ENCODE measurements around the gene ANKRD10. TPM values are rescaled to one million over a fixed set of nuclear protein-coding genes. Genes with fewer than 3 reads are reported as not detected.
A peak's percentile ranks its signal among the peaks of the same experiment; 100 is the strongest.

ANKRD10 gene
- total and polyA plus RNA-seq, 2 of the 8 experiments (the other 6 are each of a cell fraction or from before 2014, with no cell fraction given): 146 to 218 TPM

DNA sequence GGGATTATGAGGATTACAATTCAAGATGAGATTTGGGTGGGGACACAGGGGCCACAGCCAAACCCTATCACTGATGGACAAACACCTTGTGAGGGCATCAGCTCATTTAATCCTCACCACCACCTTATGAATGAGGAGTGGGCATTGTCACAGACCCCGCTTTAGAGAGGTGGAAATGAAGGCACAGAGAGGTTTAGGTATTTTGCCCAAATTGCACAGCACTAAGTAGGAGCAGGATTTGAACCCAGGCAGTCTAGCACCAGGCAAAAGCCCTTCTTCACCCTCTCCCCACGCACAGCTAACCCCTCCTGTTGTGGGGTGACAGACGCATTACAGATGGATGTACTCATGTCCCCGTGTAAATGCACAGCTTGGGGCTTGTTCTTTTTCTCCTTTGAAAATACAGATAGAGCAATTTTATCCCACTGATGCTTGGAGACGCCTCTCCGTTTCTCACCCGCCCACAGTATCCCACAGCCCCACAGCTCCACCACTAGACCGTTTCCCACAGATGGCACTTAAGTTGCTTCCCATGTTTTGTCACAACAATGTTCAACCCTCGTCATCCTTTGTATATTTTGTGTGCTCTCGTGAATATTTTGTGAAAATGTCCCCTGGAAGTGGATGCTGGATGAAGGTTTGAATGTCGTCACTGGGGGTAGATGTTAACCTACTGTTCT, 48.2 kb downstream of the ANKRD10 start:
- H4K5ac ChIP-seq (ENCODE audit: insufficient read length, low read depth, low read length): no peak overlapping the region
- no peak overlapping the region for H2AFZ ChIP-seq (ENCODE audit: low read length)
- H3K23ac ChIP-seq (ENCODE audit: insufficient read length): no peak overlapping the region
- no peak overlapping the region for H2BK20ac ChIP-seq (ENCODE audit: low read length)
- H4K8ac ChIP-seq (ENCODE audit: extremely low read depth, insufficient read depth, low read length): no peak overlapping the region
- no peak overlapping the region for H4K91ac ChIP-seq (replicated peaks; ENCODE audit: insufficient read length, low read length)
- no peaks in the 10 kb centered on the region for H3K23me2 ChIP-seq (ENCODE audit: low read depth, low read length)
- 91% methylated on average over 11 of the region's 11 CpGs; no CpG with 5 or more reads in 1 of the 2 experiments for WGBS, 2 experiments (ENCODE audit: extremely low coverage in 1 of 2, insufficient coverage in 1 of 2, insufficient read length in 1 of 2, insufficient replicate concordance in 2 of 2, low coverage in 1 of 2, low lambda C conversion rate in 2 of 2, missing lambda C conversion rate in 1 of 2)
- no peaks in the 10 kb centered on the region for H3K79me1 ChIP-seq (ENCODE audit: low read depth, low read length)
- no peaks in the 10 kb centered on the region for H3K79me2 ChIP-seq (ENCODE audit: control insufficient read depth in 1 of 2, insufficient read depth in 2 of 2, low read length in 2 of 2)
- H3K4me2 ChIP-seq (ENCODE audit: insufficient read depth in 1 of 2, low read depth in 2 of 2, low read length in 2 of 2): no peak overlapping the region
- H3K9ac ChIP-seq (replicated peaks in 1 of 4; ENCODE audit: extremely low read depth in 1 of 4, low read depth in 3 of 4, low read length in 3 of 4): no peak overlapping the region
- ChIA-PET CTCF (ENCODE audit: partially characterized antibody) (interaction anchor here (0.8 kb wide), 2 partner anchors 32 to 133 kb away, joined by 3 read pairs; no protein-coding TSS in a partner anchor), POLR2A (ENCODE audit: partially characterized antibody) (interaction anchor here (0.6 to 2.2 kb wide), 3 partner anchors 8 to 151 kb away, joined by 3 to 7 read pairs (median 3); no protein-coding TSS in a partner anchor)
- no peak overlapping the region for H3K56ac ChIP-seq (replicated peaks; ENCODE audit: insufficient read length, low read depth, low read length)
- H3K4ac ChIP-seq (replicated peaks; ENCODE audit: insufficient read length, low read depth, low read length): no peak overlapping the region
- H3K14ac ChIP-seq (ENCODE audit: insufficient read length): no peak overlapping the region
- DNase-seq (ENCODE audit: low read depth in 1 of 2, low spot score in 2 of 2) (peak in 1 of 2 experiments; percentile 19), FAIRE-seq (no peak)
- H2AK5ac ChIP-seq (ENCODE audit: low read depth, low read length): no peak overlapping the region
- H3K27ac ChIP-seq (ENCODE audit: low read depth, low read length): no peak overlapping the region
- no peaks in the 10 kb centered on the region for H3K9me3 ChIP-seq (ENCODE audit: insufficient read depth in 2 of 2, low read depth in 1 of 2, low read length in 1 of 2)
- no peak overlapping the region for H3K4me3 ChIP-seq (ENCODE audit: extremely low read depth in 1 of 4, insufficient read depth in 2 of 4, low read depth in 3 of 4, low read length in 4 of 4)
- H2BK12ac ChIP-seq (ENCODE audit: low read depth, low read length): no peak overlapping the region
- no peak overlapping the region for H2BK120ac ChIP-seq (replicated peaks; ENCODE audit: low read depth, low read length)
- no peak overlapping the region for H2BK15ac ChIP-seq (ENCODE audit: low read length)
- no peak overlapping the region for H2BK5ac ChIP-seq (ENCODE audit: low read depth, low read length)
- TF ChIP-seq SIN3A (conservative IDR thresholded peaks at IDR 0.05 in 1 of 2, IDR thresholded peaks at IDR 0.05 in 1 of 2; ENCODE audit: low read depth in 1 of 2, low read length in 2 of 2) (no peak), KDM1A (IDR thresholded peaks at IDR 0.05; ENCODE audit: borderline replicate concordance, low read length) (peak; percentile 68; the same call in 1 of the 2 replicates)
- no peaks in the 10 kb centered on the region for H3K36me3 ChIP-seq (ENCODE audit: control insufficient read depth in 2 of 4, insufficient read depth in 4 of 4, low read length in 3 of 4)
- H3K18ac ChIP-seq (ENCODE audit: extremely low read depth, low read length): no peak overlapping the region
- peaks cover 0 to 15% (median 5%) of the 10 kb centered on the region in 4 experiments; a peak in 3 of 7 replicates for H3K4me1 ChIP-seq (replicated peaks in 1 of 4; ENCODE audit: control insufficient read depth in 3 of 4, insufficient read depth in 4 of 4, low read length in 3 of 4)
- H4K20me1 ChIP-seq (replicated peaks in 1 of 2; ENCODE audit: control insufficient read depth in 1 of 2, insufficient read depth in 2 of 2, low read length in 2 of 2): no peaks in the 10 kb centered on the region
- H3K27me3 ChIP-seq (replicated peaks in 1 of 4; ENCODE audit: control insufficient read depth in 3 of 4, extremely low read depth in 1 of 4, insufficient read depth in 3 of 4, low read length in 3 of 4): 0 out of 7 replicates have a peak, but pooled peaks cover 0 to 2% (median under 1%) of the 10 kb centered on the region in 4 experiments

Measured in H1 (cell line).